Thoracic aorta (tissue), 2 donors: ENCODE results near the gene ATG14. TPM values are rescaled to one million over a fixed set of nuclear protein-coding genes. Genes with fewer than 3 reads are reported as not detected.
A peak's percentile ranks its signal among the peaks of the same experiment; 100 is the strongest.

Source experiments
- ATAC-seq: fragments of 150-250 bp; one replicate; pipeline ENCODE4 v1.8.0; 2017; ENCODE audit warnings: low read depth; ENCODE audit not compliant: insufficient number of reproducible peaks, low FRiP score
- DNase-seq: peaks from one replicate; pipeline ENCODE4 v3.0.0-alpha.2; 2020; ENCODE audit warnings: low spot score
- H3K27ac ChIP-seq, 2 donors: fragments of 200-600 bp; sonication (generic); 1 replicate in 1 of 2; 2 replicates in 1 of 2; pipeline ENCODE4 v1.5.1; 2016; ENCODE audit warnings: mild to moderate bottlenecking in 2 of 2, moderate library complexity in 2 of 2
- H3K27me3 ChIP-seq: fragments of 200-600 bp; sonication (generic); replicated peaks from 2 replicates; pipeline ENCODE4 v1.6.0; 2016; ENCODE audit warnings: mild to moderate bottlenecking; ENCODE audit not compliant: insufficient read depth
- H3K36me3 ChIP-seq: fragments of 200-600 bp; sonication (generic); one replicate; pipeline ENCODE4 v1.5.1; 2016
- H3K4me1 ChIP-seq, 2 donors: fragments of 200-600 bp; sonication (generic); 1 replicate in 1 of 2; 2 replicates in 1 of 2; pipeline versions ENCODE4 v1.5.1 to v1.6.0; 2016; ENCODE audit warnings: low read depth in 2 of 2, mild to moderate bottlenecking in 1 of 2; ENCODE audit not compliant: control insufficient read depth in 1 of 2
- H3K4me3 ChIP-seq: fragments of 200-600 bp; sonication (generic); 2 replicates; pipeline ENCODE4 v1.5.1; 2016; ENCODE audit warnings: mild to moderate bottlenecking
- H3K9me3 ChIP-seq: fragments of 200-600 bp; sonication (generic); 2 replicates; pipeline ENCODE4 v1.5.1; 2016
- total RNA-seq, 2 donors: library from RNA; depleted of rRNA; stranded (reverse); fragments of >200 nt; gene quantifications; one replicate each; pipeline versions ENCODE4 v1.1.0 to v1.2.3, GENCODE V29; 2016
- TF ChIP-seq, protein P1 (sequence below): fragments of 200-600 bp; sonication (generic); IDR thresholded peaks from one replicate; pipeline ENCODE4 v1.5.1; 2019; ENCODE audit warnings: antibody characterized with exemption

The ATG14 gene
- total RNA-seq, 2 donors from 2014 or later = 19.5 to 26.0 TPM

DNA sequence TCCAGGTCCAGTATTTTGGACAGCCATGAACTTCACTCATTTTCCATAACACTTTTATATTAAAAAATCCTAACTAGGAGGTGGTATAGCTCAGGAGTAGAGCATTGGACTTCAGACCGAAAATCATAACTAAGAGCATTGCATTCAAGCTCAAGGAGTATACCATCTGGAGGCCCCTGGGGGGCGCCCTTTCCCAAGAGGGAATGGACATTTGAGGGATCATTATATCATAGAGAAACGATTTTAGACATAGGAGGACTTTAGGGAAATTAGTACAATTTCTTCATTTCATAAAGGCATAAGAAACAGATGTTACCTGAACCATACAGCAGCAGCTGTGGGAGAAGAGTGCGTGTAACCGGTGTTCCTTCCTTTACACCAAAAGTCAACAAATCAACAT, 5.2 kb upstream of the ATG14 start:
- TF ChIP-seq, protein P1, sequence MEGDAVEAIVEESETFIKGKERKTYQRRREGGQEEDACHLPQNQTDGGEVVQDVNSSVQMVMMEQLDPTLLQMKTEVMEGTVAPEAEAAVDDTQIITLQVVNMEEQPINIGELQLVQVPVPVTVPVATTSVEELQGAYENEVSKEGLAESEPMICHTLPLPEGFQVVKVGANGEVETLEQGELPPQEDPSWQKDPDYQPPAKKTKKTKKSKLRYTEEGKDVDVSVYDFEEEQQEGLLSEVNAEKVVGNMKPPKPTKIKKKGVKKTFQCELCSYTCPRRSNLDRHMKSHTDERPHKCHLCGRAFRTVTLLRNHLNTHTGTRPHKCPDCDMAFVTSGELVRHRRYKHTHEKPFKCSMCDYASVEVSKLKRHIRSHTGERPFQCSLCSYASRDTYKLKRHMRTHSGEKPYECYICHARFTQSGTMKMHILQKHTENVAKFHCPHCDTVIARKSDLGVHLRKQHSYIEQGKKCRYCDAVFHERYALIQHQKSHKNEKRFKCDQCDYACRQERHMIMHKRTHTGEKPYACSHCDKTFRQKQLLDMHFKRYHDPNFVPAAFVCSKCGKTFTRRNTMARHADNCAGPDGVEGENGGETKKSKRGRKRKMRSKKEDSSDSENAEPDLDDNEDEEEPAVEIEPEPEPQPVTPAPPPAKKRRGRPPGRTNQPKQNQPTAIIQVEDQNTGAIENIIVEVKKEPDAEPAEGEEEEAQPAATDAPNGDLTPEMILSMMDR = no peak
- H3K9me3 ChIP-seq = no peaks in the 10 kb centered on the region
- ATAC-seq = no peak
- no peaks in the 10 kb centered on the region for H3K27me3 ChIP-seq
- H3K4me3 ChIP-seq = no peak overlapping the region
- DNase-seq = no peak
- no peak overlapping the region for H3K27ac ChIP-seq
- H3K4me1 ChIP-seq = peaks cover 0 to 9% of the 10 kb centered on the region in 2 donors
- H3K36me3 ChIP-seq = no peaks in the 10 kb centered on the region

DNA sequence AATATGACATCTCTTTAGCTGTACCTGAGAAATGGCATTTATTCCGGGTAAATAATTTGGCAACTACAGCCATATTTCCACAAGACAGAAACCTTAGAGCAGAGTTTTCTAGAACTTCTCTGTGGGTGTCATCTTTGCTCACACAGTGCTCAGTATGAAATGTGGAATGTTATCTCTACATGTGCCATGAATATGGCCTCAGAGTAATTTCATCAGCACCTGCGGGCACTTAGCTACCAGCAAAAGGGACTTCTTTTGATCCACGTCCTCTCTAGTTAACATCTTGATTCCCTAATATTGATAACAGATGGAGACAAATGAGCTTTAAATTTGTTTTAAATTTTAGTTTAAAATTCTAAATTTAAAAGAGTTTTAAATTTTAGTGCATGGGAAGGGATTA, 2.9 kb upstream of the ATG14 start:
- ATAC-seq (no peak), DNase-seq (no peak)
- H3K4me3 ChIP-seq = no peak overlapping the region
- no peaks in the 10 kb centered on the region for H3K27me3 ChIP-seq
- TF ChIP-seq, protein P1 = no peak
- no peaks in the 10 kb centered on the region for H3K9me3 ChIP-seq
- H3K27ac ChIP-seq = no peak overlapping the region
- no peaks in the 10 kb centered on the region for H3K36me3 ChIP-seq
- H3K4me1 ChIP-seq = peaks cover 12 to 25% of the 10 kb centered on the region in 2 donors

DNA sequence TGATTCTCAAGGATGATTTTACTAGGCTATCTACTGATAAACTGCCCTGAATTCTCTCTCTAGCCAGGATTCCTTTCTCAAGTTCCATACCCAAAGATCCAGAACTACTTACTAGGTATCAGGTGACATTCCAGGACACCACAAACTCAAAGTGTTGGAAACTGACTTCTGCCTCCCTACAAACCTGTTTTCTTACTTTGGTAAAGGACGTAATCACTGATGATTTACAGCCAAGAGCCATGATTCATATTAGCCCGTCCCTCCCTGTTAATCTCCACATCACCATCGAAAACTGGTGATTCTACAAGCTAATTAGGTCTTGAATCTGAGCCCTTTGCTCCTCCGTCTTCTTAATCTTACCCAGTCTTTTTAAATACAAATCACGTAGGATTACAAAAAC, 1.0 kb upstream of the ATG14 start:
- no peak for ATAC-seq
- Histone ChIP-seq H3K9me3 (no peaks in the 10 kb centered on the region), H3K27ac (no peak overlapping the region), H3K27me3 (no peaks in the 10 kb centered on the region), H3K4me1 (peaks cover 15 to 44% of the 10 kb centered on the region in 2 donors), H3K36me3 (no peaks in the 10 kb centered on the region), H3K4me3 (no peak overlapping the region)
- no peak for DNase-seq
- TF ChIP-seq, protein P1 = no peak

DNA sequence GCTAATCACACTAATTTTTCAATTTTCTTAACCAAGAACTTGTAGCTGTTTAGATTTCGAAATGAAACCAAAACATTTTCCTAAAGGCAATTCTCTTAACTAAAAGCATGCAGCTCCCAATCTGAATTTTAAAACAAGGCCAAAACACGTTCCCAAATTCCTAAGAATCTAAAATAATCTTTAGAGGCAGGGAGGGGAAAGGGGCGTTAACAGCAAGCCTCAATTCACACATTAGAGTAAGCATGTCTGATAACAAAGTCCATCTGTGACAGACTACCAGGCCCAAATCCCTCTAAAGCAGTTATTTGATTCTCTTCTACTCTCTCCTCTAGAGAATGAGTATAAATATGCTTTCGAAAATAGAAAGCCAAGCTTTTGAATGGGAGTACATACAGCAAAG, 754 bp downstream of the ATG14 start:
- Histone ChIP-seq H3K27me3 (no peaks in the 10 kb centered on the region), H3K4me3 (peak overlapping the region; percentile 87), H3K4me1 (peaks cover 15 to 57% of the 10 kb centered on the region in 2 donors), H3K36me3 (no peaks in the 10 kb centered on the region), H3K9me3 (no peaks in the 10 kb centered on the region), H3K27ac (peak overlapping the region; percentile 81 to 83)
- DNase-seq (no peak), ATAC-seq (no peak)
- TF ChIP-seq, protein P1 = no peak

DNA sequence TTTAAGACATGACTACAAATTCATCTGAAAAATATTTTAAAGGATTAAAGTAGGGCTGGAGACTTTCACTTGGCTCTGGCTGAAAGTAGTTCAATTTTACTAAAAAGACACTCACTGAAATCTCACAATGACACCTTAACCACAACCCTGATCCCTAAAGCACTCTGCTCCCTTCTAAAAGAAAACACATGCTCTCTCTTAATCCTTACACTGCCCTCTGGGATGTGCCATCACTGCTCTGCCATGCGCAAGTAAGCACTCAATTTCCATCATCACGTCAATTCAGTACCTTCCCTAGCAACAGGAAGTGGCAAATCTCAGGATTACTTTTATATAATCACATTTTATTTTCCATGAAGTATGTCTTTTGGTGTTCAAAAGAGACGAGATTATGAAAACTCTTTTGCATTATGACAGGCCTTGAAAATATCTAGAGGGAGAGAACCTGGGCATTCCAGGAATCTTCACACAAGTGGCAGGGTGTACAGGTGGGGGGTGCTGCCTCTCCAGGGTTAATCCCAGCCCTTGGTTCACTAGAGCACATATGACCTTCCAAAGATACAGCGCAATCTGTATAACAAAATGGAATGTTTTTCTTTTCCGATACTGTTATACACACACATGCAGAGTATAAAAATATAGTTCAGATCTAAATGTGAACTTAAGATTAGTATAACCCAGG, 7.3 kb downstream of the ATG14 start:
- Histone ChIP-seq H3K4me1 (peaks cover 33 to 61% of the 10 kb centered on the region in 2 donors), H3K27ac (peak overlapping the region; percentile 7 to 53), H3K36me3 (no peaks in the 10 kb centered on the region), H3K27me3 (no peaks in the 10 kb centered on the region), H3K9me3 (no peaks in the 10 kb centered on the region), H3K4me3 (no peak overlapping the region)
- DNase-seq = no peak
- TF ChIP-seq, protein P1 = no peak
- no peak for ATAC-seq
